Neural cell (in vitro differentiated cells): ENCODE data around the gene TUBB3. TPM values are rescaled to one million over a fixed set of nuclear protein-coding genes. Genes with fewer than 3 reads are reported as not detected.
"Not testable (repeated sequence)": the region's sequence is repeated elsewhere in the genome, so short reads cannot be mapped to it uniquely, and the experiment has no call there.

Source experiments
- H2AFZ ChIP-seq: fragments of 200-600, 300-800 bp; sonication (generic), shearing (Covaris generic); 2 replicates; pipeline ENCODE4 v1.6.0; 2014; ENCODE audit warnings: low read depth, mild to moderate bottlenecking, antibody characterized with exemption, low read length, moderate library complexity
- H3F3A ChIP-seq: fragments of 200-600 bp; shearing (Covaris generic); 2 replicates; pipeline ENCODE4 v1.6.1; 2016; ENCODE audit warnings: mild to moderate bottlenecking, moderate library complexity, mixed read lengths, antibody characterized with exemption, low read length; ENCODE audit not compliant: insufficient read depth, poor library complexity, severe bottlenecking
- H3K27ac ChIP-seq: fragments of 200-600, 300-800 bp; sonication (generic), shearing (Covaris generic); 2 replicates; pipeline ENCODE4 v1.5.1; 2014; ENCODE audit warnings: mild to moderate bottlenecking, low read length, moderate library complexity
- H3K27me3 ChIP-seq: fragments of 300-800, 200-600 bp; sonication (generic), shearing (Covaris generic); 2 replicates; pipeline ENCODE4 v1.6.0; 2014; ENCODE audit warnings: mild to moderate bottlenecking, low read depth, low read length, moderate library complexity; ENCODE audit not compliant: insufficient read depth
- H3K36me3 ChIP-seq: fragments of 300-800, 200-600 bp; sonication (generic), shearing (Covaris generic); 2 replicates; pipeline ENCODE4 v1.5.1; 2014; ENCODE audit warnings: mild to moderate bottlenecking, antibody characterized with exemption, low read length, moderate library complexity; ENCODE audit not compliant: insufficient read depth
- H3K4me2 ChIP-seq: fragments of 300-800, 200-600 bp; sonication (generic), shearing (Covaris generic); 2 replicates; pipeline ENCODE4 v1.6.0; 2014; ENCODE audit warnings: mild to moderate bottlenecking, low read length
- H3K4me3 ChIP-seq: fragments of 300-800, 200-600 bp; sonication (generic), shearing (Covaris generic); 2 replicates; pipeline ENCODE4 v1.5.1; 2014; ENCODE audit warnings: mild to moderate bottlenecking, low read length, moderate library complexity
- H3K79me2 ChIP-seq: fragments of 200-600 bp; shearing (Covaris generic); replicated peaks from 2 replicates; pipeline ENCODE4 v1.6.0; 2014; ENCODE audit warnings: mild to moderate bottlenecking, low read length, moderate library complexity; ENCODE audit not compliant: insufficient read depth
- H3K9ac ChIP-seq: fragments of 300-800, 200-600 bp; sonication (generic), shearing (Covaris generic); 2 replicates; pipeline ENCODE4 v1.6.1; 2016; ENCODE audit warnings: mild to moderate bottlenecking, low read length, mixed read lengths
- H3K9me2 ChIP-seq: fragments of 200-600 bp; shearing (Covaris generic); 2 replicates; pipeline ENCODE4 v1.6.1; 2016; ENCODE audit warnings: mild to moderate bottlenecking, low read length, mixed read lengths; ENCODE audit not compliant: insufficient read depth
- H3K9me3 ChIP-seq: fragments of 200-600, 300-800 bp; sonication (generic), shearing (Covaris generic); 2 replicates; pipeline ENCODE4 v1.6.1; 2016; ENCODE audit warnings: mild to moderate bottlenecking, mixed run types, low read length, moderate library complexity, mixed read lengths
- H4K20me1 ChIP-seq: fragments of 200-600 bp; shearing (Covaris generic); 2 replicates; pipeline ENCODE4 v1.6.1; 2016; ENCODE audit warnings: mild to moderate bottlenecking, mixed run types; ENCODE audit not compliant: insufficient read depth
- EP300 ChIP-seq: fragments of 450-650 bp; conservative IDR thresholded peaks from 2 replicates; pipeline ENCODE4 v1.6.1; 2014; ENCODE audit warnings: antibody characterized with exemption, mild to moderate bottlenecking, moderate library complexity; ENCODE audit not compliant: poor library complexity, severe bottlenecking
- EZH2 ChIP-seq: fragments of 200-600, 300-800 bp; shearing (Covaris generic), sonication (generic); IDR thresholded peaks from 2 replicates; pipeline ENCODE4 v1.6.1; 2014; ENCODE audit warnings: antibody characterized with exemption, low read length, borderline replicate concordance, mild to moderate bottlenecking; ENCODE audit not compliant: insufficient read depth, poor library complexity, severe bottlenecking
- MXI1 ChIP-seq: fragments of 450-650 bp; conservative IDR thresholded peaks from 2 replicates; pipeline ENCODE4 v1.6.1; 2014; ENCODE audit warnings: antibody characterized with exemption, mild to moderate bottlenecking; ENCODE audit not compliant: poor library complexity, severe bottlenecking
- POLR2AphosphoS5 ChIP-seq: IDR thresholded peaks from 2 replicates; pipeline ENCODE4 v1.6.1; 2012
- RAD21 ChIP-seq: fragments of 450-650 bp; conservative IDR thresholded peaks from 2 replicates; pipeline ENCODE4 v1.6.1; 2014; ENCODE audit warnings: antibody characterized with exemption, mild to moderate bottlenecking, moderate library complexity
- SMC3 ChIP-seq: fragments of 450-650 bp; conservative IDR thresholded peaks from 2 replicates; pipeline ENCODE4 v1.6.1; 2014; ENCODE audit warnings: antibody characterized with exemption, mild to moderate bottlenecking, moderate library complexity; ENCODE audit not compliant: poor library complexity
- TAF1 ChIP-seq: IDR thresholded peaks from 2 replicates; pipeline ENCODE4 v1.6.1; 2012; ENCODE audit warnings: low read depth
- polyA plus RNA-seq: library from polyadenylated mRNA; depleted of rRNA; stranded (reverse); fragments of >200 nt; gene quantifications from 2 replicates; pipeline ENCODE4 v1.2.3, GENCODE V29; 2014
- TF ChIP-seq, protein P1 (sequence below): fragments of 450-650 bp; IDR thresholded peaks from 2 replicates; pipeline ENCODE4 v1.5.1; 2014; ENCODE audit warnings: antibody characterized with exemption, mild to moderate bottlenecking, moderate library complexity; ENCODE audit not compliant: poor library complexity, severe bottlenecking
- TF ChIP-seq, protein P2 (sequence below): IDR thresholded peaks from 2 replicates; pipeline ENCODE4 v1.6.1; 2012; ENCODE audit warnings: borderline replicate concordance

Gene TUBB3
- polyA plus RNA-seq, 1 donor from 2014 or later = 2,442 TPM

GRCh38 chr16:89935620-89936019 lies 12.5 kb downstream of the TUBB3 start:
- not testable (repeated sequence) for H3K4me3 ChIP-seq, H3K9me2 ChIP-seq, H3K27me3 ChIP-seq, H3K4me2 ChIP-seq, H3K9ac ChIP-seq, H3K9me3 ChIP-seq, H3F3A ChIP-seq, H3K27ac ChIP-seq, H2AFZ ChIP-seq
- Histone ChIP-seq H3K79me2 (peaks cover 30% of the 10 kb centered on the region), H3K36me3 (peaks cover 23% of the 10 kb centered on the region), H4K20me1 (peaks cover 64% of the 10 kb centered on the region)

- H3K27ac ChIP-seq = no peak overlapping the region
- peaks cover 62% of the 10 kb centered on the region for H4K20me1 ChIP-seq
- no peak overlapping the region for H2AFZ ChIP-seq
- peaks cover 27% of the 10 kb centered on the region for H3K79me2 ChIP-seq
- TF ChIP-seq TAF1 (no peak), RAD21 (no peak), EZH2 (no peak), EP300 (no peak), MXI1 (no peak), POLR2AphosphoS5 (no peak), SMC3 (no peak)
- TF ChIP-seq, protein P1, sequence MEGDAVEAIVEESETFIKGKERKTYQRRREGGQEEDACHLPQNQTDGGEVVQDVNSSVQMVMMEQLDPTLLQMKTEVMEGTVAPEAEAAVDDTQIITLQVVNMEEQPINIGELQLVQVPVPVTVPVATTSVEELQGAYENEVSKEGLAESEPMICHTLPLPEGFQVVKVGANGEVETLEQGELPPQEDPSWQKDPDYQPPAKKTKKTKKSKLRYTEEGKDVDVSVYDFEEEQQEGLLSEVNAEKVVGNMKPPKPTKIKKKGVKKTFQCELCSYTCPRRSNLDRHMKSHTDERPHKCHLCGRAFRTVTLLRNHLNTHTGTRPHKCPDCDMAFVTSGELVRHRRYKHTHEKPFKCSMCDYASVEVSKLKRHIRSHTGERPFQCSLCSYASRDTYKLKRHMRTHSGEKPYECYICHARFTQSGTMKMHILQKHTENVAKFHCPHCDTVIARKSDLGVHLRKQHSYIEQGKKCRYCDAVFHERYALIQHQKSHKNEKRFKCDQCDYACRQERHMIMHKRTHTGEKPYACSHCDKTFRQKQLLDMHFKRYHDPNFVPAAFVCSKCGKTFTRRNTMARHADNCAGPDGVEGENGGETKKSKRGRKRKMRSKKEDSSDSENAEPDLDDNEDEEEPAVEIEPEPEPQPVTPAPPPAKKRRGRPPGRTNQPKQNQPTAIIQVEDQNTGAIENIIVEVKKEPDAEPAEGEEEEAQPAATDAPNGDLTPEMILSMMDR = no peak
- TF ChIP-seq, protein P2, sequence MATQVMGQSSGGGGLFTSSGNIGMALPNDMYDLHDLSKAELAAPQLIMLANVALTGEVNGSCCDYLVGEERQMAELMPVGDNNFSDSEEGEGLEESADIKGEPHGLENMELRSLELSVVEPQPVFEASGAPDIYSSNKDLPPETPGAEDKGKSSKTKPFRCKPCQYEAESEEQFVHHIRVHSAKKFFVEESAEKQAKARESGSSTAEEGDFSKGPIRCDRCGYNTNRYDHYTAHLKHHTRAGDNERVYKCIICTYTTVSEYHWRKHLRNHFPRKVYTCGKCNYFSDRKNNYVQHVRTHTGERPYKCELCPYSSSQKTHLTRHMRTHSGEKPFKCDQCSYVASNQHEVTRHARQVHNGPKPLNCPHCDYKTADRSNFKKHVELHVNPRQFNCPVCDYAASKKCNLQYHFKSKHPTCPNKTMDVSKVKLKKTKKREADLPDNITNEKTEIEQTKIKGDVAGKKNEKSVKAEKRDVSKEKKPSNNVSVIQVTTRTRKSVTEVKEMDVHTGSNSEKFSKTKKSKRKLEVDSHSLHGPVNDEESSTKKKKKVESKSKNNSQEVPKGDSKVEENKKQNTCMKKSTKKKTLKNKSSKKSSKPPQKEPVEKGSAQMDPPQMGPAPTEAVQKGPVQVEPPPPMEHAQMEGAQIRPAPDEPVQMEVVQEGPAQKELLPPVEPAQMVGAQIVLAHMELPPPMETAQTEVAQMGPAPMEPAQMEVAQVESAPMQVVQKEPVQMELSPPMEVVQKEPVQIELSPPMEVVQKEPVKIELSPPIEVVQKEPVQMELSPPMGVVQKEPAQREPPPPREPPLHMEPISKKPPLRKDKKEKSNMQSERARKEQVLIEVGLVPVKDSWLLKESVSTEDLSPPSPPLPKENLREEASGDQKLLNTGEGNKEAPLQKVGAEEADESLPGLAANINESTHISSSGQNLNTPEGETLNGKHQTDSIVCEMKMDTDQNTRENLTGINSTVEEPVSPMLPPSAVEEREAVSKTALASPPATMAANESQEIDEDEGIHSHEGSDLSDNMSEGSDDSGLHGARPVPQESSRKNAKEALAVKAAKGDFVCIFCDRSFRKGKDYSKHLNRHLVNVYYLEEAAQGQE = no peak
- H3F3A ChIP-seq = no peaks in the 10 kb centered on the region
- no peak overlapping the region for H3K4me3 ChIP-seq
- no peaks in the 10 kb centered on the region for H3K9me2 ChIP-seq
- no peak overlapping the region for H3K9ac ChIP-seq
- H3K4me2 ChIP-seq = no peak overlapping the region
- peaks cover 23% of the 10 kb centered on the region for H3K36me3 ChIP-seq
- no peaks in the 10 kb centered on the region for H3K9me3 ChIP-seq
- H3K27me3 ChIP-seq = no peaks in the 10 kb centered on the region
These were observed 12.9 kb downstream of the TUBB3 start for GRCh38 chr16:89936034-89936433.

- H3K27me3 ChIP-seq = no peaks in the 10 kb centered on the region
- no peak overlapping the region for H3K4me2 ChIP-seq
- H3K9ac ChIP-seq = no peak overlapping the region
- peaks cover 18% of the 10 kb centered on the region for H3K36me3 ChIP-seq
- peaks cover 57% of the 10 kb centered on the region for H4K20me1 ChIP-seq
- no peak for TF ChIP-seq SMC3
- no peak for TF ChIP-seq EZH2
- TF ChIP-seq RAD21 = no peak
- TF ChIP-seq, protein P1 = no peak
- peak; percentile 36 for TF ChIP-seq POLR2AphosphoS5
- no peaks in the 10 kb centered on the region for H3F3A ChIP-seq
- H3K9me2 ChIP-seq = no peaks in the 10 kb centered on the region
- H3K9me3 ChIP-seq = no peaks in the 10 kb centered on the region
- no peak overlapping the region for H3K4me3 ChIP-seq
- H3K27ac ChIP-seq = no peak overlapping the region
- peaks cover 22% of the 10 kb centered on the region for H3K79me2 ChIP-seq
- no peak overlapping the region for H2AFZ ChIP-seq
These were observed 13.4 kb downstream of the TUBB3 start for GRCh38 chr16:89936508-89936907.
